HepG2 (cell line): ENCODE measurements around the gene ELP2. TPM values are rescaled to one million over a fixed set of nuclear protein-coding genes. Genes with fewer than 3 reads are reported as not detected.

Experiments used
- AGO1 ChIP-seq: fragments of 200-400 bp; formaldehyde crosslinking; IDR thresholded peaks from 2 replicates; pipeline ENCODE4 v1.6.1; 2017; ENCODE audit warnings: mild to moderate bottlenecking, low read depth, low read length, moderate library complexity; ENCODE audit not compliant: poor library complexity, severe bottlenecking
- FOXM1 ChIP-seq: sonication (generic); formaldehyde crosslinking; IDR thresholded peaks from 2 replicates; pipeline ENCODE4 v1.5.0; 2020; ENCODE audit warnings: missing genetic modification reagents
- GTF3A ChIP-seq: sonication (generic); formaldehyde crosslinking; conservative IDR thresholded peaks from 2 replicates; pipeline ENCODE4 v1.4.0; 2020; ENCODE audit warnings: mild to moderate bottlenecking, missing genetic modification reagents
- IRX3 ChIP-seq: sonication (generic); formaldehyde crosslinking; IDR thresholded peaks from 2 replicates; pipeline ENCODE4 v1.8.1; 2023; ENCODE audit warnings: mild to moderate bottlenecking, low read depth, missing genetic modification reagents, borderline replicate concordance
- KLF6 ChIP-seq: IDR thresholded peaks from 2 replicates; pipeline ENCODE4 v1.8.0; 2016; ENCODE audit warnings: missing biosample characterization, missing genetic modification reagents
- NCOA1 ChIP-seq: sonication (generic); formaldehyde crosslinking; IDR thresholded peaks from 2 replicates; pipeline ENCODE4 v1.9.0; 2021; ENCODE audit warnings: missing genetic modification reagents
- NFE2 ChIP-seq: sonication (generic); formaldehyde crosslinking; IDR thresholded peaks from 2 replicates; pipeline ENCODE4 v1.4.0; 2020; ENCODE audit warnings: missing genetic modification reagents
- POLR2G ChIP-seq: fragments of 200-400 bp; formaldehyde crosslinking; IDR thresholded peaks from 2 replicates; pipeline ENCODE4 v1.6.1; 2018; ENCODE audit warnings: mild to moderate bottlenecking, low read depth, low read length, moderate library complexity
- RFX3 ChIP-seq: IDR thresholded peaks from 2 replicates; pipeline ENCODE4 v1.6.1; 2016; ENCODE audit warnings: missing biosample characterization, missing genetic modification reagents
- SMAD9 ChIP-seq: sonication (generic); formaldehyde crosslinking; IDR thresholded peaks from 2 replicates; pipeline ENCODE4 v1.5.1; 2020; ENCODE audit warnings: mild to moderate bottlenecking, missing genetic modification reagents
- SNAI1 ChIP-seq: sonication (generic); formaldehyde crosslinking; IDR thresholded peaks from 2 replicates; pipeline ENCODE4 v1.5.0; 2020; ENCODE audit warnings: mild to moderate bottlenecking, missing genetic modification reagents, borderline replicate concordance
- STAT6 ChIP-seq: sonication (generic); formaldehyde crosslinking; IDR thresholded peaks from 2 replicates; pipeline ENCODE4 v1.4.0; 2020; ENCODE audit warnings: missing genetic modification reagents, mild to moderate bottlenecking, borderline replicate concordance
- WIZ ChIP-seq: sonication (generic); formaldehyde crosslinking; IDR thresholded peaks from 2 replicates; pipeline ENCODE4 v1.5.1; 2020; ENCODE audit warnings: mild to moderate bottlenecking, missing genetic modification reagents
- YEATS2 ChIP-seq: sonication (generic); formaldehyde crosslinking; IDR thresholded peaks from 2 replicates; pipeline ENCODE4 v1.4.0; 2020; ENCODE audit warnings: missing genetic modification reagents, borderline replicate concordance
- ZFP1 ChIP-seq: IDR thresholded peaks from 2 replicates; pipeline ENCODE4 v1.6.1; 2016
- ZNF143 ChIP-seq: sonication (generic); formaldehyde crosslinking; IDR thresholded peaks from 2 replicates; pipeline ENCODE4 v1.4.0; 2020; ENCODE audit warnings: missing genetic modification reagents
- ZNF563 ChIP-seq: sonication (generic); formaldehyde crosslinking; IDR thresholded peaks from 2 replicates; pipeline ENCODE4 v1.8.0; 2022; ENCODE audit warnings: mild to moderate bottlenecking, moderate library complexity, missing genetic modification reagents
- ZNF646 ChIP-seq: sonication (generic); formaldehyde crosslinking; IDR thresholded peaks from 2 replicates; pipeline ENCODE4 v1.9.0; 2021; ENCODE audit warnings: mild to moderate bottlenecking, missing genetic modification reagents
- ZSCAN21 ChIP-seq: sonication (generic); formaldehyde crosslinking; IDR thresholded peaks from 2 replicates; pipeline ENCODE4 v1.8.0; 2022; ENCODE audit warnings: mild to moderate bottlenecking, missing genetic modification reagents, moderate library complexity, borderline replicate concordance
- polyA plus RNA-seq, 8 experiments: library from polyadenylated mRNA; depleted of rRNA in 3 of 8; stranded (reverse) in 7 of 8; unstranded in 1 of 8; fragments of >200 nt; fragmentation: Illumina TruSeq in 4 of 8; extraction: Trizol in 4 of 8; gene quantifications; 2 replicates each; pipeline versions ENCODE4 v1.2.1 to v1.2.3, GENCODE V29; 2011 to 2016; ENCODE audit warnings: low read depth in 4 of 8, missing spikeins in 1 of 8, mixed read lengths in 1 of 8; ENCODE audit not compliant: insufficient read depth in 1 of 8
- total RNA-seq, 5 experiments: library from RNA; depleted of rRNA; stranded (reverse); fragments of >200 nt; fragmentation: Illumina TruSeq; extraction: Trizol; gene quantifications; 2 replicates each; pipeline ENCODE4 v1.2.3, GENCODE V29; 2016; ENCODE audit warnings: low read depth in 1 of 5
- TF ChIP-seq, protein P1 (sequence below): sonication (generic); formaldehyde crosslinking; IDR thresholded peaks from 2 replicates; pipeline ENCODE4 v1.5.0; 2020; ENCODE audit warnings: mild to moderate bottlenecking, missing genetic modification reagents

Gene ELP2
- total and polyA plus RNA-seq, 2 of the 13 experiments (the other 11 are each of a cell fraction or from before 2014, with no cell fraction given), result 98.7 to 100 TPM

GRCh38 chr18:36187193-36187825 lies 57.6 kb downstream of the ELP2 start, which contains the start of gene MOCOS (continued):
- no peak for TF ChIP-seq ZNF646
- no peak for TF ChIP-seq FOXM1
- TF ChIP-seq WIZ (CRISPR knock-in tag), result no peak
- TF ChIP-seq STAT6 (CRISPR knock-in tag), result no peak
- no peak for TF ChIP-seq AGO1
- TF ChIP-seq ZSCAN21 (CRISPR knock-in tag), result peak; percentile 60; the same call in 1 of the 2 replicates
- 0 out of 2 replicates have a peak, but pooled peaks have one; percentile 19 for TF ChIP-seq ZNF563 (CRISPR knock-in tag)
- TF ChIP-seq POLR2G, result peak; percentile 92
- TF ChIP-seq GTF3A (CRISPR knock-in tag), result no peak
- TF ChIP-seq NCOA1 (CRISPR knock-in tag), result no peak
- no peak for TF ChIP-seq ZFP1 (CRISPR knock-in tag)
- peak; percentile 85 for TF ChIP-seq SNAI1
- TF ChIP-seq ZNF143, result no peak
- TF ChIP-seq YEATS2 (CRISPR knock-in tag), result no peak
- no peak for TF ChIP-seq NFE2 (CRISPR knock-in tag)
- TF ChIP-seq, protein P1, sequence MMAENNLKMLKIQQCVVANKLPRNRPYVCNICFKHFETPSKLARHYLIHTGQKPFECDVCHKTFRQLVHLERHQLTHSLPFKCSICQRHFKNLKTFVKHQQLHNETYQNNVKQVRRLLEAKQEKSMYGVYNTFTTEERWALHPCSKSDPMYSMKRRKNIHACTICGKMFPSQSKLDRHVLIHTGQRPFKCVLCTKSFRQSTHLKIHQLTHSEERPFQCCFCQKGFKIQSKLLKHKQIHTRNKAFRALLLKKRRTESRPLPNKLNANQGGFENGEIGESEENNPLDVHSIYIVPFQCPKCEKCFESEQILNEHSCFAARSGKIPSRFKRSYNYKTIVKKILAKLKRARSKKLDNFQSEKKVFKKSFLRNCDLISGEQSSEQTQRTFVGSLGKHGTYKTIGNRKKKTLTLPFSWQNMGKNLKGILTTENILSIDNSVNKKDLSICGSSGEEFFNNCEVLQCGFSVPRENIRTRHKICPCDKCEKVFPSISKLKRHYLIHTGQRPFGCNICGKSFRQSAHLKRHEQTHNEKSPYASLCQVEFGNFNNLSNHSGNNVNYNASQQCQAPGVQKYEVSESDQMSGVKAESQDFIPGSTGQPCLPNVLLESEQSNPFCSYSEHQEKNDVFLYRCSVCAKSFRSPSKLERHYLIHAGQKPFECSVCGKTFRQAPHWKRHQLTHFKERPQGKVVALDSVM (CRISPR knock-in tag), result peak; percentile 53; the same call in 1 of the 2 replicates
- TF ChIP-seq KLF6 (CRISPR knock-in tag), result no peak
- no peak for TF ChIP-seq RFX3 (CRISPR knock-in tag)
- TF ChIP-seq SMAD9 (CRISPR knock-in tag), result no peak
- no peak for TF ChIP-seq IRX3 (CRISPR knock-in tag)
